ENCODE measurements around the gene TTLL11.

DNA sequence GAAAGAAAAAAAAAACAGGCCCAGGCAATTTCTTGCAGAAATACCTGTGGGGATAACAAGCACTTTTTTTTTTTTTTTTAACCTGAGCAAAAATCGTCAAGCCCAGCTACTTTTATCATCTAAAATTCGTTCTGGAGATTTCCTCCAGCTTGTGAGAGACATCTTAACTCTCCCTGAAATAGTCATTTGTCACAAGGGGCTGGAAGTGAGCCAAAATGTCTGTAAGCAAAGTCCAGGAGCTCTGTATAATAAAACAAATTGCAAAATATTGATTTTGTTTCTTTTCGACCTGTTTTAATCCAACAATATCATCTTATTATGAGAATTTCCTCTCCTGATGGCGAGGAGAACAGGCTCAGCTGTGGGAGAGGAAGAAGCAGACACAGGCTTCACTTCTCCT, 168.4 kb downstream of the TTLL11 start:
- no peak for TF ChIP-seq POLR2A (IDR thresholded peaks at IDR 0.05; ENCODE audit: control extremely low read depth in 1 of 2, low read depth in 2 of 2, low read length in 2 of 2)
- no peak for TF ChIP-seq ZNF274 (IDR thresholded peaks at IDR 0.05; ENCODE audit: borderline replicate concordance, extremely low read depth, low read length)
- TF ChIP-seq CTCF (IDR thresholded peaks at IDR 0.05; ENCODE audit: control extremely low read depth in 1 of 3, insufficient read depth in 1 of 3, low read depth in 1 of 3, low read length in 3 of 3): no peak
- no peak for TF ChIP-seq MAX (IDR thresholded peaks at IDR 0.05)
- TF ChIP-seq FOSL1 (IDR thresholded peaks at IDR 0.05; ENCODE audit: insufficient read depth, low read depth, low read length): no peak
- TF ChIP-seq POLR2AphosphoS5 (IDR thresholded peaks at IDR 0.05; ENCODE audit: low read depth, low read length): no peak
- no peak for TF ChIP-seq EZH2 (IDR thresholded peaks at IDR 0.05; ENCODE audit: low read depth, low read length, severe bottlenecking)
- no peak for TF ChIP-seq BACH1 (IDR thresholded peaks at IDR 0.05; ENCODE audit: low read length)
- TF ChIP-seq EP300 (IDR thresholded peaks at IDR 0.05; ENCODE audit: borderline replicate concordance in 1 of 2, low read depth in 2 of 2, low read length in 2 of 2): no peak
- no peak for TF ChIP-seq RFX5 (IDR thresholded peaks at IDR 0.05; ENCODE audit: borderline replicate concordance, low read depth, low read length)

All from H1 (cell line).